ENCODE data around the gene FARP1.

DNA sequence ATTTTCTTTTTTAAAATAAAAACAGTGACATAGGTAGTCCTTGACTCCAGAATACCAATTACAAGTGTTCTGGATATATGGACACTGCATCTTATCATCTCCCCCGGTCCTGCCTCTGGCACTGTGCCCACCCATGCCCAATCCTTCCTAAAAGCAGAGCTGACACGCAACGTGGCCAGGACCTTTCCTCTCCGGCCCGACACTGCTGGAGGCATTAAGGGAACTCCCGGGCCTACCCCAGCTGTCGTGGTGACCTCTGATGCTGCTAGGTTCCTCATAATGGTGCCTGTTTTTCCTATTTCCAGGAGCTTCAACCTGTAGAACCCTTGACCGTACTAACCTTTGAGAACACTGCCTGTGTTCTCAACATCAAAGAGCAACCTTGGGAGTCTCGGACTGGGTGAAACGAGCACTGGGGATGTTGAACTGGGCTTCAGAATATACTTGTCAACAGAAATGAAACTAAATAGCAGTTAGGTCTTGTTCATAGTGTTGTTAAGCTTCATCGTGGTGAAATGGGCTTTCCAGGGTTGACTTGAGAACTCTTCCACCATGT is 48.1 kb downstream of the FARP1 start:
- TF ChIP-seq ZNF416 (tag by site-specific recombination; IDR thresholded peaks at IDR 0.05), result no peak
- TF ChIP-seq ZNF670 (tag by site-specific recombination; IDR thresholded peaks at IDR 0.05; ENCODE audit: low read depth), result no peak
